Left lung (tissue), 10 donors: Measurements from ENCODE around the gene TMEM266. TPM values are rescaled to one million over a fixed set of nuclear protein-coding genes. Genes with fewer than 3 reads are reported as not detected.

Experiments
- ATAC-seq: fragments of 200-7000 bp; cut with Tn5 transposase; one replicate; pipeline ENCODE4 v1.9.1; 2020; ENCODE audit warnings: moderate library complexity
- DNase-seq, 4 donors: peaks; one replicate each; pipeline ENCODE4 v3.0.0-alpha.2; 2013 to 2020
- H3K27ac ChIP-seq, 2 donors: fragments of 200-600 bp; sonication (generic) in 1 of 2; one replicate each; pipeline versions ENCODE4 v1.5.0 to v1.8.0; 2020 to 2021
- H3K27me3 ChIP-seq, 2 donors: fragments of 200-600 bp; sonication (generic) in 1 of 2; one replicate each; pipeline versions ENCODE4 v1.5.0 to v1.8.0; 2020 to 2021
- H3K36me3 ChIP-seq, 2 donors: fragments of 200-600 bp; sonication (generic) in 1 of 2; one replicate each; pipeline versions ENCODE4 v1.5.0 to v1.8.0; 2020 to 2021
- H3K4me1 ChIP-seq, 2 donors: fragments of 200-600 bp; one replicate each; pipeline ENCODE4 v1.8.0; 2021
- H3K4me3 ChIP-seq, 2 donors: fragments of 200-600 bp; sonication (generic) in 1 of 2; one replicate each; pipeline versions ENCODE4 v1.5.0 to v1.8.0; 2020 to 2021; ENCODE audit warnings: mild to moderate bottlenecking in 1 of 2
- H3K9me3 ChIP-seq, 2 donors: fragments of 200-600 bp; sonication (generic) in 1 of 2; one replicate each; pipeline versions ENCODE4 v1.5.0 to v1.8.0; 2020 to 2021
- intact Hi-C, 2 donors: fragments of 100-400 bp; cut with DNase I; formaldehyde crosslinking; loops; one replicate each; pipeline versions ENCODE4 v1.11.2 to v1.14.2; 2022
- polyA plus RNA-seq, 6 donors: library from polyadenylated mRNA; unstranded; fragments of 120-200 nt; gene quantifications; one replicate each; pipeline ENCODE4 v1.2.1, GENCODE V29; 2013; ENCODE audit not compliant: insufficient read length in 6 of 6
- total RNA-seq, 2 donors: library from RNA; stranded (reverse); fragmentation: NEBNext Ultra II Directional; extraction: Animal tissue kit (Norgen Biotek cat#: 25700); gene quantifications; one replicate each; pipeline ENCODE4 v1.2.1, GENCODE V29; 2021
- TF ChIP-seq, protein P1 (sequence below), 2 donors: fragments of 200-600 bp; sonication (generic) in 1 of 2; IDR thresholded peaks; one replicate each; pipeline versions ENCODE4 v1.5.0 to v1.8.0; 2021; ENCODE audit warnings: antibody characterized with exemption in 2 of 2
- donor health status: DM: no; HTN: yes; CAD: no.
- donor health status: DM: no; HTN: no; CAD: no.

TMEM266 gene
- total and polyA plus RNA-seq, 8 donors: 1.1 to 2.9 (median 2.3) TPM

GRCh38 chr15:76184650-76185035, 124.9 kb downstream of the TMEM266 start:
- H3K4me1 ChIP-seq: no peaks in the 10 kb centered on the region
- ATAC-seq: no peak
- no peaks in the 10 kb centered on the region for H3K9me3 ChIP-seq
- intact Hi-C loops: no loop called here
- no peak for DNase-seq
- H3K27ac ChIP-seq: no peak overlapping the region
- H3K4me3 ChIP-seq: no peak overlapping the region
- H3K27me3 ChIP-seq: peaks cover 0 to 28% of the 10 kb centered on the region in 2 donors
- no peaks in the 10 kb centered on the region for H3K36me3 ChIP-seq
- TF ChIP-seq, protein P1, sequence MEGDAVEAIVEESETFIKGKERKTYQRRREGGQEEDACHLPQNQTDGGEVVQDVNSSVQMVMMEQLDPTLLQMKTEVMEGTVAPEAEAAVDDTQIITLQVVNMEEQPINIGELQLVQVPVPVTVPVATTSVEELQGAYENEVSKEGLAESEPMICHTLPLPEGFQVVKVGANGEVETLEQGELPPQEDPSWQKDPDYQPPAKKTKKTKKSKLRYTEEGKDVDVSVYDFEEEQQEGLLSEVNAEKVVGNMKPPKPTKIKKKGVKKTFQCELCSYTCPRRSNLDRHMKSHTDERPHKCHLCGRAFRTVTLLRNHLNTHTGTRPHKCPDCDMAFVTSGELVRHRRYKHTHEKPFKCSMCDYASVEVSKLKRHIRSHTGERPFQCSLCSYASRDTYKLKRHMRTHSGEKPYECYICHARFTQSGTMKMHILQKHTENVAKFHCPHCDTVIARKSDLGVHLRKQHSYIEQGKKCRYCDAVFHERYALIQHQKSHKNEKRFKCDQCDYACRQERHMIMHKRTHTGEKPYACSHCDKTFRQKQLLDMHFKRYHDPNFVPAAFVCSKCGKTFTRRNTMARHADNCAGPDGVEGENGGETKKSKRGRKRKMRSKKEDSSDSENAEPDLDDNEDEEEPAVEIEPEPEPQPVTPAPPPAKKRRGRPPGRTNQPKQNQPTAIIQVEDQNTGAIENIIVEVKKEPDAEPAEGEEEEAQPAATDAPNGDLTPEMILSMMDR (IDR thresholded peaks at IDR 0.05): no peak

DNA sequence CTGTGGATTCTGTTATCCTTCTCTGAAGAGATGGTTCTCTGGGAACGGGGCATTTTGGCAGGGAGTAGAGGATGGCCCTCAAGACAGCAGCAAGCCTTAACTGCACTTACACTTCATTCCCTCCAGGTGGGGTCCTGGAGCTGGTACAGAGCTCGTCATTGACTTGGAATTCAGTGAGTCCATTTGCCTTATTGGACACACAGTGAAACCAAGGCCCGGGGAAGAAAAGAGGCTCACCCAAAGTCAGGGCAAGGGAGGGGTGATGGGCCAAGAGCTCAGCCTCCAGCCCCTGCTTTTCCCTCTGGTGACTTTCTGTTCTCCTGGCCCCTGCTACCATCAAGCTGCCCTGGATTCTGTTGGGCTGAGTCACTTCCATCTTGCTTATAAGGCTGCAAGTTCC, 125.9 kb downstream of the TMEM266 start:
- Histone ChIP-seq H3K36me3 (no peaks in the 10 kb centered on the region), H3K4me3 (no peak overlapping the region), H3K27ac (no peak overlapping the region), H3K9me3 (no peaks in the 10 kb centered on the region), H3K4me1 (peaks cover 0 to 3% of the 10 kb centered on the region in 2 donors), H3K27me3 (peaks cover 0 to 39% of the 10 kb centered on the region in 2 donors)
- intact Hi-C loops: no loop called here
- ATAC-seq (peak; percentile 83), DNase-seq (peak in 1 of 4 donors; percentile 28)
- TF ChIP-seq, protein P1 (IDR thresholded peaks at IDR 0.05): peak; percentile 23 to 39

DNA sequence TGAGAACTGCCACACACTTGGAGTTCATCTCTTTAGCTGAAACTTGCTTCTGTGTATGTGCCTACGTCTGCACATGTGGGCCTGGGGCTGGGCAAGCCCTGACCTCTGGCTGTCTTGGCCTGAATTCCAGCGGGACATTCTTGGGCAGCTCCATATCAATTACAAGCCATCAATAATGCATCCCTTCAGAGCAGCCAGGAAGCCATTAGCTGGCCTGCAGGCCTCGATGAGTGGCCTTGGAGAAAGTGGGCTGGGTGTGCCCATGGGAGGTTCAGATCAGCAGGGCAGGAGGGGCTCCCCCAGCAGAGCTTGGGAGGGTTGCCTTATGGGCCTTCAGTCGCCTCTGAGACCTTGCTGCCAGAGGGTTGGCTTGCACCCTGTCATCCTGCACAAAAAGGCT, 127.4 kb downstream of the TMEM266 start:
- Histone ChIP-seq H3K4me1 (peaks cover 0 to 10% of the 10 kb centered on the region in 2 donors), H3K27ac (no peak overlapping the region), H3K36me3 (no peaks in the 10 kb centered on the region), H3K27me3 (peaks cover 0 to 54% of the 10 kb centered on the region in 2 donors), H3K4me3 (no peak overlapping the region), H3K9me3 (no peaks in the 10 kb centered on the region)
- TF ChIP-seq, protein P1 (IDR thresholded peaks at IDR 0.05): no peak
- intact Hi-C loops: no loop called here
- no peak for DNase-seq
- no peak for ATAC-seq

DNA sequence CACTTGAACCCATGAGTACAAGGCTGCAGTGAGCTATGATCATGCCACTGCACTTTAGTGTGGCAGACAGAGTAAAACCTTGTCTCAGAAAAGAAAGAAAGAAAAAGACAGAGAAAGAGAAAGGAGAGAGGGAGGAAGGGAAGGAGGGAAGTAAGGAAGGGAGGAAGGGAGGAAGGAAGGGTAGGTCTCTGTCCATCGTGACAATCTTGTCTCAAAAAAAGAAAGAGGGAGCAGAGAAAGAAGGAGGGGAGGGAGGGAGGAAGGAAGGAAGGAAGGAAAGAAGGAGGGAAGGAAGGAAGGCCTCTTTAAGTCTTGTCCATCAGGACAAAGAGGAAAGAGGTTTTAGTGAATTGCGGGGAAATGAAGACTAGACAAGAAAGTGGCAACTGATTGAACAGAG, 129.3 kb downstream of the TMEM266 start:
- no peak for ATAC-seq
- intact Hi-C loops: no loop called here

DNA sequence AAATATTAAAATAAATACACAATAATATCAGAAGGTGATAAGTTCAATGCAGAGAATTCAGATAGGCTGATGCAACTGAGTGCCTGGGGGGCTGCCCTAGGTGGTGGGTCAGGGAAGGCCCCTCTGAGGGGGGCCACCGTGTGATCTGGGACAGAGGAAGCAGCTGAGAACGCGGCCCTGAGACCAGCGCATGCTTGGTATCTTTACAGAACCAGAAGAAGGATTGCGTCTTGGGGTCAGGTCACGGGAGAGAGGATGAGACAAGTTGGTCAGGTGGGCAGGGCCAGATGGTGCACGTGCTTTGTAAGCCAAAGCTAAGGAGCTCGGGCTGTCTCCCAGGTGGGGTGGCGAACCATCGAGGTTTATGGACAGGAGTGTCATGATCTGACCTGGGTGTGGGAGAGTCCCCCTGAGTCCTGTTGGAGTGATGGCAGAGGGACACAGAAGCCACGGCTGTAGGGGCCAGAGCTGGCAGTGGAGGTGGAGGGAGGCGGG, 130.3 kb downstream of the TMEM266 start:
- Histone ChIP-seq H3K27me3 (peaks cover 0 to 66% of the 10 kb centered on the region in 2 donors), H3K9me3 (no peaks in the 10 kb centered on the region), H3K36me3 (no peaks in the 10 kb centered on the region), H3K4me1 (peaks cover 0 to 10% of the 10 kb centered on the region in 2 donors), H3K27ac (no peak overlapping the region), H3K4me3 (no peak overlapping the region)
- TF ChIP-seq, protein P1 (IDR thresholded peaks at IDR 0.05): no peak
- ATAC-seq: no peak
- DNase-seq: no peak
- intact Hi-C loops: loop anchor here in 1 of 2 donors (5.0 kb wide), 1 partner anchor 137 kb away; no protein-coding TSS in a partner anchor

More for the DNA sequence above, 129.3 kb downstream of the TMEM266 start:
- Histone ChIP-seq H3K27ac (no peak overlapping the region), H3K36me3 (no peaks in the 10 kb centered on the region), H3K27me3 (peaks cover 0 to 73% of the 10 kb centered on the region in 2 donors), H3K4me1 (peaks cover 0 to 10% of the 10 kb centered on the region in 2 donors), H3K9me3 (no peaks in the 10 kb centered on the region), H3K4me3 (no peak overlapping the region)
- TF ChIP-seq, protein P1 (IDR thresholded peaks at IDR 0.05): no peak
- DNase-seq: no peak
